Muscle layer of duodenum (tissue), 2 donors: ENCODE data around the gene NHSL1.

ENCODE experiments used
- H3K27ac ChIP-seq: one replicate; pipeline ENCODE4 v1.7.0; 2013; ENCODE audit warnings: mild to moderate bottlenecking, low read length
- H3K27me3 ChIP-seq: one replicate; pipeline ENCODE4 v1.7.0; 2013; ENCODE audit warnings: low read depth, mild to moderate bottlenecking, control low read depth, low read length
- H3K36me3 ChIP-seq, 2 donors: one replicate each; pipeline ENCODE4 v1.7.0; 2013; ENCODE audit warnings: low read length in 2 of 2, control low read depth in 1 of 2, mild to moderate bottlenecking in 1 of 2; ENCODE audit not compliant: insufficient read depth in 2 of 2, control insufficient read depth in 1 of 2
- H3K4me1 ChIP-seq, 2 donors: one replicate each; pipeline ENCODE4 v1.7.0; 2013; ENCODE audit warnings: low read length in 2 of 2, mild to moderate bottlenecking in 2 of 2, control low read depth in 1 of 2, moderate library complexity in 1 of 2; ENCODE audit not compliant: insufficient read depth in 2 of 2, control insufficient read depth in 1 of 2
- H3K4me3 ChIP-seq, 2 donors: one replicate each; pipeline ENCODE4 v1.7.0; 2013; ENCODE audit warnings: low read length in 2 of 2, low read depth in 1 of 2, mild to moderate bottlenecking in 1 of 2
- H3K9me3 ChIP-seq, 2 donors: one replicate each; pipeline ENCODE4 v1.7.0; 2013; ENCODE audit warnings: low read length in 2 of 2, control low read depth in 1 of 2, mild to moderate bottlenecking in 1 of 2; ENCODE audit not compliant: control insufficient read depth in 1 of 2
- donor health status: healthy.

NHSL1 gene

GRCh38 chr6:138480279-138480949, 18.9 kb downstream of the NHSL1 start:
- Histone ChIP-seq H3K36me3 (no peaks in the 10 kb centered on the region), H3K4me3 (no peak overlapping the region), H3K4me1 (peaks cover 0 to 2% of the 10 kb centered on the region in 2 donors), H3K27me3 (no peaks in the 10 kb centered on the region), H3K27ac (no peak overlapping the region), H3K9me3 (no peaks in the 10 kb centered on the region)

GRCh38 chr6:138477913-138478539, 21.3 kb downstream of the NHSL1 start:
- H3K4me3 ChIP-seq: no peak overlapping the region
- peaks cover 0 to 2% of the 10 kb centered on the region in 2 donors for H3K4me1 ChIP-seq
- no peaks in the 10 kb centered on the region for H3K36me3 ChIP-seq
- no peak overlapping the region for H3K27ac ChIP-seq
- no peaks in the 10 kb centered on the region for H3K27me3 ChIP-seq
- no peaks in the 10 kb centered on the region for H3K9me3 ChIP-seq

DNA sequence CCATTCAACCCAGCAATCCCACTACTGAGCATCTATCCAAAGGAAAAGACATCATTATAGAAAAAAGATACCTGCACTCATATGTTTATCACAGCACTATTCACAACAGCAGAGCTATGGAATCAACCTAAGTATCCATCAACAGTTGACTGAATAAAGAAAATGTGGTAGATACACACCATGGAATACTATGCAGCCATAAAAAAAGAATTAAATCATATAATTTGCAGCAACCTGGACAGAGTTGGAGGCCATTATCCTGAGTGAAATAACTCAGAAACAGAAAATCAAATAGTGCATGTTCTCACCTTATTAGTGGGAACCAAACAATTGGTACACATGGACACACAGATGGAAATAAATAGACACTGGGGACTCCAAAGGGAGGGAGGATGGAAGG, 23.2 kb downstream of the NHSL1 start:
- H3K9me3 ChIP-seq: no peaks in the 10 kb centered on the region
- peaks cover 0 to 2% of the 10 kb centered on the region in 2 donors for H3K4me1 ChIP-seq
- H3K27ac ChIP-seq: no peak overlapping the region
- H3K27me3 ChIP-seq: no peaks in the 10 kb centered on the region
- no peaks in the 10 kb centered on the region for H3K36me3 ChIP-seq
- no peak overlapping the region for H3K4me3 ChIP-seq

GRCh38 chr6:138473144-138473543, 26.1 kb downstream of the NHSL1 start:
- Histone ChIP-seq H3K4me1 (no peaks in the 10 kb centered on the region), H3K36me3 (no peaks in the 10 kb centered on the region), H3K27ac (no peak overlapping the region), H3K4me3 (no peak overlapping the region), H3K9me3 (no peaks in the 10 kb centered on the region), H3K27me3 (no peaks in the 10 kb centered on the region)

GRCh38 chr6:138468320-138469015, 30.8 kb downstream of the NHSL1 start:
- peaks cover 4 to 6% of the 10 kb centered on the region in 2 donors for H3K36me3 ChIP-seq
- no peaks in the 10 kb centered on the region for H3K27me3 ChIP-seq
- no peaks in the 10 kb centered on the region for H3K9me3 ChIP-seq
- H3K4me3 ChIP-seq: no peak overlapping the region
- no peaks in the 10 kb centered on the region for H3K4me1 ChIP-seq
- no peak overlapping the region for H3K27ac ChIP-seq

DNA sequence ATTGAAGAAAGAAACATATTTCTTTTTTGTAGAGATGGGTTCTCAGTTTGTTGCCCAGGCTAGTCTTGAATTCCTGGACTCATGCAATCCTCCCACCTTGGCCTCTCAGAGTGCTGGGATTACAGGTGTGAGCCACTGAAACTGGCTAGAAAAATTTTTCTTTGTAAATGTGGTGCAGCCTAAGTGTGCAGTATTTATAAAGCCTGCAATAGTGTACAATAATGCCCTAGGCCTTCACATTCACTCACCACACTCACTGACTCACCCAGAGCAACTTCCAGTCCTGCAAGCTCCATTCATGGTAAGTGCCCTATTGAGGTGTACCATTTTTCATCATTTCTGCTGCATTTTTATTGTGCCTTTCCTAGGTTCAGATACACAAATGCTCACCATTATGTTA, 31.4 kb downstream of the NHSL1 start:
- H3K36me3 ChIP-seq: peaks cover 4 to 6% of the 10 kb centered on the region in 2 donors
- no peak overlapping the region for H3K27ac ChIP-seq
- no peaks in the 10 kb centered on the region for H3K4me1 ChIP-seq
- no peak overlapping the region for H3K4me3 ChIP-seq
- H3K27me3 ChIP-seq: no peaks in the 10 kb centered on the region
- no peaks in the 10 kb centered on the region for H3K9me3 ChIP-seq

GRCh38 chr6:138465007-138465645, 34.2 kb downstream of the NHSL1 start:
- H3K27me3 ChIP-seq: no peaks in the 10 kb centered on the region
- H3K9me3 ChIP-seq: no peaks in the 10 kb centered on the region
- no peak overlapping the region for H3K4me3 ChIP-seq
- H3K4me1 ChIP-seq: no peaks in the 10 kb centered on the region
- H3K36me3 ChIP-seq: peaks cover 6 to 12% of the 10 kb centered on the region in 2 donors
- peak overlapping the region; percentile 54 for H3K27ac ChIP-seq

GRCh38 chr6:138464085-138464484, 35.2 kb downstream of the NHSL1 start:
- Histone ChIP-seq H3K4me1 (no peaks in the 10 kb centered on the region), H3K9me3 (no peaks in the 10 kb centered on the region), H3K27ac (no peak overlapping the region), H3K36me3 (peaks cover 6 to 12% of the 10 kb centered on the region in 2 donors), H3K4me3 (no peak overlapping the region), H3K27me3 (no peaks in the 10 kb centered on the region)

- Histone ChIP-seq H3K27me3 (no peaks in the 10 kb centered on the region), H3K4me1 (no peaks in the 10 kb centered on the region), H3K4me3 (no peak overlapping the region), H3K36me3 (peaks cover 6 to 12% of the 10 kb centered on the region in 2 donors), H3K9me3 (no peaks in the 10 kb centered on the region), H3K27ac (no peak overlapping the region)
Measured at GRCh38 chr6:138461647-138462046, 37.6 kb downstream of the NHSL1 start.

GRCh38 chr6:138456401-138456790, 42.9 kb downstream of the NHSL1 start:
- Histone ChIP-seq H3K27me3 (no peaks in the 10 kb centered on the region), H3K4me3 (no peak overlapping the region), H3K9me3 (no peaks in the 10 kb centered on the region), H3K27ac (peak overlapping the region; percentile 49), H3K36me3 (peaks cover 0 to 1% of the 10 kb centered on the region in 2 donors), H3K4me1 (peaks cover 5 to 7% of the 10 kb centered on the region in 2 donors)

GRCh38 chr6:138455746-138456400, 43.4 kb downstream of the NHSL1 start:
- Histone ChIP-seq H3K4me3 (peak overlapping the region in 1 of 2 donors; percentile 19), H3K27ac (peak overlapping the region; percentile 70), H3K4me1 (peaks cover 5 to 7% of the 10 kb centered on the region in 2 donors), H3K27me3 (no peaks in the 10 kb centered on the region), H3K9me3 (no peaks in the 10 kb centered on the region), H3K36me3 (no peaks in the 10 kb centered on the region)
